MM.1S (cell line): Measurements from ENCODE around the gene INSRR.

ENCODE experiments used
- EZH2 ChIP-seq: fragments of 300-600 bp; sonication (generic); optimal IDR thresholded peaks from 2 replicates; pipeline ENCODE3; 2017; ENCODE audit warnings: low read depth, mild to moderate bottlenecking, antibody characterized with exemption, low read length, mixed read lengths
- TF ChIP-seq, protein P1 (sequence below): fragments of 300-600 bp; sonication (generic); IDR thresholded peaks from 2 replicates; pipeline ENCODE4 v1.5.1; 2016; ENCODE audit warnings: antibody characterized with exemption, low read length, mixed read lengths

DNA sequence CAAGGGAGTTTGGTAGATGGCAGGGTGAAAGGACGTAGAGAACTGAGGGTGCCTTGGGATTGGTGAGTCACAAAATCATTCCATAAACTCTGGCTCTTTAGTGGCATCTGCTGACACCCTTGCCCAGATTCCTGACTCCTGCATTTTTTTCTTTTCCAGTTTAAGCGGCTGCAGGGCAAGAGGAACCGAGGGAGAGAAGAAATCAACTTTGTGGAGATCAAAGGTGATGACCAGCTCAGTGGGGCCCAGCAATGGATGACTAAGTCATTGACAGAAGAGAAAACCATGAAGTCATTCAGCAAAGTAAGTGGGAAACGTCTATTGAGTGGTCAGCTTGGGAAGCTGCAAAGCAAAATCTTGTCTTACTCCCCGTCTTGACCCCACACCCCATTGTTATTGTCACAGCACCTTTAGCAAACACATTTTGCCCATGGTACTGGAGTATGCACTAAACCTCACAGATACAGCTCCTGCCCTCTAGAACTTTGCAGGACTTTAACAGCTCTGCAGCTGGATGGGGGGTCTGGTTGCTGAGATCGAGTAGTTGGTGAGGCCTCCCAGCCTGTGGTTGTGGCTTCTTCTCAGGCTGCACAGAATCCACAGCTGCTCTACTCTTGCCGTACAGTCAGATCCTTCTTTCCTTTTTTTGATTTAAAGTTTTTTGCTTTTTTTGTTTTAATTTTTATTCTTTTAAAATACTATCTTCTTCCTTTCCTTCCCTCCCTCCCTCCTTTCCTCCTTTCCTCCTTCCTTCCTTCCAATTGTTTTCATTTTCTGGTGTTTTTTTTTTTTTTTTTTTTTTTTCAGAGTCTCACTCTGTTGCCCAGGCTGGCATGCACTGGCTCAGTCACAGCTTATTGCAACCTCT is 64.2 kb downstream of the INSRR start:
- TF ChIP-seq, protein P1, sequence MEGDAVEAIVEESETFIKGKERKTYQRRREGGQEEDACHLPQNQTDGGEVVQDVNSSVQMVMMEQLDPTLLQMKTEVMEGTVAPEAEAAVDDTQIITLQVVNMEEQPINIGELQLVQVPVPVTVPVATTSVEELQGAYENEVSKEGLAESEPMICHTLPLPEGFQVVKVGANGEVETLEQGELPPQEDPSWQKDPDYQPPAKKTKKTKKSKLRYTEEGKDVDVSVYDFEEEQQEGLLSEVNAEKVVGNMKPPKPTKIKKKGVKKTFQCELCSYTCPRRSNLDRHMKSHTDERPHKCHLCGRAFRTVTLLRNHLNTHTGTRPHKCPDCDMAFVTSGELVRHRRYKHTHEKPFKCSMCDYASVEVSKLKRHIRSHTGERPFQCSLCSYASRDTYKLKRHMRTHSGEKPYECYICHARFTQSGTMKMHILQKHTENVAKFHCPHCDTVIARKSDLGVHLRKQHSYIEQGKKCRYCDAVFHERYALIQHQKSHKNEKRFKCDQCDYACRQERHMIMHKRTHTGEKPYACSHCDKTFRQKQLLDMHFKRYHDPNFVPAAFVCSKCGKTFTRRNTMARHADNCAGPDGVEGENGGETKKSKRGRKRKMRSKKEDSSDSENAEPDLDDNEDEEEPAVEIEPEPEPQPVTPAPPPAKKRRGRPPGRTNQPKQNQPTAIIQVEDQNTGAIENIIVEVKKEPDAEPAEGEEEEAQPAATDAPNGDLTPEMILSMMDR = no peak
- TF ChIP-seq EZH2 = no peak
